GM12865 (cell line): ENCODE results near the gene DHRS12.
A peak's percentile ranks its signal among the peaks of the same experiment; 100 is the strongest.

ENCODE experiments used
- DNase-seq: peaks from one replicate; pipeline ENCODE4 v3.0.0; 2010; ENCODE audit warnings: low read depth
- H3K4me3 ChIP-seq: 2 replicates; pipeline ENCODE4 v1.5.1; 2011; ENCODE audit warnings: mild to moderate bottlenecking, low read depth, low read length, control low read depth
- CTCF ChIP-seq: IDR thresholded peaks from 2 replicates; pipeline ENCODE4 v1.5.1; 2011; ENCODE audit warnings: low read length, control low read depth, low read depth, inconsistent platforms; ENCODE audit not compliant: insufficient read depth; ENCODE audit errors: missing control alignments

Gene DHRS12

GRCh38 chr13:51803422-51804294, at the start of gene DHRS12:
DHRS12 (minus strand) TSS chr13:51804163; CDS start chr13:51799659, 4,504 bp downstream.
- peak; percentile 91 for DNase-seq
- TF ChIP-seq CTCF, result no peak

GRCh38 chr13:51849145-51850101, 45.5 kb upstream of the DHRS12 start:
- no peak overlapping the region for H3K4me3 ChIP-seq
- peak; percentile 73 for TF ChIP-seq CTCF
- peak; percentile 51 for DNase-seq

More at GRCh38 chr13:51803422-51804294, at the start of gene DHRS12:
- peak within 1 kb of the TSS; percentile 84 for H3K4me3 ChIP-seq

- TF ChIP-seq CTCF, result no peak
- no peak overlapping the region for H3K4me3 ChIP-seq
- DNase-seq, result no peak
These were observed 44.7 kb upstream of the DHRS12 start for GRCh38 chr13:51848674-51849073.

GRCh38 chr13:51846756-51847155, 42.8 kb upstream of the DHRS12 start:
- no peak for DNase-seq
- no peak for TF ChIP-seq CTCF
- H3K4me3 ChIP-seq, result no peak overlapping the region

GRCh38 chr13:51845574-51846318, 41.8 kb upstream of the DHRS12 start:
- no peak for TF ChIP-seq CTCF
- DNase-seq, result no peak
- H3K4me3 ChIP-seq, result no peak overlapping the region

GRCh38 chr13:51844862-51845573, 41.1 kb upstream of the DHRS12 start, which contains the start of gene TMEM272:
TMEM272 (minus strand) TSS chr13:51845177; CDS start chr13:51838530, 6,647 bp downstream.
- H3K4me3 ChIP-seq, result no peak within 1 kb of the TSS
- peak; percentile 26 for DNase-seq
- TF ChIP-seq CTCF, result peak; percentile 83
